NCI-H2171 treated with DMSO at 0.1 percent for 48 hours (cell line): ENCODE results near the gene IDE.
"Not testable (repeated sequence)": the region's sequence is repeated elsewhere in the genome, so short reads cannot be mapped to it uniquely, and the experiment has no call there.

Experiments
- DNase-seq: peaks from one replicate; lab custom pipeline; 2025; lab: John Stamatoyannopoulos, UW

Gene IDE

DNA sequence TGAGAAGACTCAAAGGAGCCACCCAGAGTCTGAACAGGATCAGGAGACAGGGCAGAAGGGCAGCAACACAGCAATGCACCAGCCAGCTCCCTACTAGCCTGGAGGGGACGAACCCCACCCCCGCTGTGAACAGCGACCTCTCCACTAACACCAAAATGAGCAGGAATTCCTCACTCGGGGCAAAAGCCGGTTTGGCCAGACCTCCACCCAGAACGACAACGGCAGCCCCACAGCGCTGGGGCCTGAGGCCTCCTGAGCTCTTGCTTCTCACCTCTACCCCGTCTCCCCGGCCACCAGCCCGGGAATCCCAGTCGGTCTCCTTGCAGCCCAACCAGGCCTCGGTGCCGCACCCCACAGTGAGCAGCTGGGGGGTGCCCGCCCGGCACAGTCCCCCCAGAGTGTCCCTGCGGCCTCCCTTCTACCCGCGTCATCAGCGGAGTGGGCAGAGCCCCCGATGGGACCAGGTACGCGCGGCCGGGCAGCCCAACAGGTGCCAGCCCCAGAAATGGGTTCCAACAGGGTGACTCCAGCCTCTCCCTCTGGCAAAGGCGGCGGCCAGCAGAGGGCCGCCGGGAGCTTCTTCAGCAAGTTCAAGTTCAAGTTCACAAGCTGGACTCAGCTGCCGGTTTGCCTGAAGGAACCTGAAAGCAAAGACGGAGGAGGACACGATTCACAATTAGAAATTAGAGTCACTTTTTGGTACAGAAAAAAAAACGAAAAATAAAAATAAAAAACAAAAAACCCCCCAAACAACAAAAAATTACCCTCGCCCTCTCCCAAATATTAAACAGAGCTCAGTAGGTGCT, 153.9 kb downstream of the IDE start:
- DNase-seq, result no peak

DNA sequence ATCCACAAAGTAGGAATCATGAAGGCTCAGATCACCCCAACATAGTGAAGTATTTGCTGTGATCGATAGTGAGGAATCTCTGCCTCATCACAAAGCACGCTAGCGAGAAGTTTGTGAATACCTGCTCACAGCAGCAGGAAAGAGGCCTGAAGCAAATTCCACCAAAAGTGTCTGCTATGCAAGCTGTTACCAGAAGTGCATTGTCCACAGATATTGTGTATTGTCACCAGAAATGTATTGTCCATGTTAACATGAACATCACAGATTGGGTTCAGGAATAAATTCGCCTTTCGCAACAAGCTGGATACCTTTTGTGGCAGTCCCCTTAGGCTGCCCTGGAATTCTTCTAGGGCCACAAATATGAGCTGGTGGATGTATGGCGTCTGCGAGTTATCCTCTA, 155.0 kb downstream of the IDE start:
- no peak for DNase-seq

DNA sequence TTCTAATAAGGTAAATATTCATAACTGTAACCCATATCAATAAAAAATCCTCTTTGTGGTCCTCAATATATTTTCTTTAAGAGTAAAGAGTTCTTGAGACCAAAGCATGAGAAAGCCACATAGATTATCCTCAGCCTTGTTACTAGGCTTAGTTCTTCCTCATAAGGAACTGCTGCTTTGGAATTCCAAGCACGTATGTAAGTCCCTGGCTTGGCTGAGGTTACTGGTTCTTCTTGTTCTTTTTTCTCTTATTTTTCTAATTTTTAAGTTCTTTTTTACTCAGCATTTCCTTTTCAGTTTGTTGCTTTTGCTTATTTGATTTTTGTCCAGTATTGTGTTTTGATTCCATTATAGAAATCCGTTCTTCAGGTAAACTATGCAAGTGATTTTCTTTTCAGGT, 155.7 kb downstream of the IDE start:
- DNase-seq, result no peak

DNA sequence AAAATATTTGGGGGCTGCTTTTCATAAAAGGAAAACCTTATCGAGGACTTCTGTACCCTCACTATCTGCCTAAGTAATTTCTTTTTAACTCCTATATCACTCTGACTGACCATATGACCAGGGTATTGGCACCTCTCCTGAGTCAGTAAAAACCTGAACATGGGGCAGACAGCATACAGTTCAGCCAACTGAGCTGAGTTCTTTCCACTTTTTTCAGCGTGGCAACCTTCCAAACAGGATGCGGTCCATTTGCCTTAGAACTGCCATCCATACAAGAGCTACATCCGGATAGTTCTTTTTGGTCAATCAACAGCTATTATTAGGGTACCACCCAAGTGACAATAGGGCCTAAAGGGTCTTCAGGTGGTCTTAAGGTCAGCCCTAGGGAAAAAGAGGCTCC, 160.4 kb downstream of the IDE start:
- DNase-seq, result no peak

DNA sequence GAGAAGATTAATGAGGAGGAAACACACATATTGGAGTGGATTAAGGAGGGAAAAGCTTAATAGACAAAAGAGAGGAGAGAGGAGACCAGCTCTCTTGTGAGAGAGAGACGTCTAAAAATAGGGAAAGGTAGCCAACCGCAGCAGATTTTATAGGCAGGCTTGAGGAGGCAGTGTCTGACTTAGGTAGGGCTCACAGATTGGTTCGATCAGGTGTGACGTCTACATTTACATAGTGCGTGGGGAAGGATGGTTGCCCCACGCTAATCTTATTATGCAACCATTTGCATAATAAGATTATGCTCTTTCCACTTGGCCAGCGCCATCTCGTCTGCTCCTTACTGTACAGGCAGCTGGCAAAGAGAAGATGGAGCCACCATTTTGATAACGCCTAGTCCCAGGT, 160.9 kb downstream of the IDE start:
- DNase-seq, result no peak

DNA sequence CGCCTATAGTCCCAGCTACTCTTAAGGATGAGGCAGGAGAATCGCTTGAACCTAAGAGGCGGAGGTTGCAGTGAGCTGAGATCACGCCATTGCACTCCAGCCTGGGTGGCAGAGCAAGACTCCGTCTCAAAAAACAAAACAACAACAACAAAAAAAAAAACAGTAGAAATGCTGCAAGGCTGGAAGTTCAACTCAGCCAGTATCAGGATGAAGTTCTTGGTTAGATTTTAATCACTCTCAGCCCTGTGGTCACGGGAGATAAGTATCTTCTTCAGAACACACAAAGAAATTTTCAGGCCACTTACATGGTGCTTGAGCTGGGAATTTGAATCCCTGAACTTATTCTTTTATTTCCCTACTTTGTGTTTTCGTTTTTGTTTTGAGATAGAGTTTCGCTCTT, 162.5 kb downstream of the IDE start:
- DNase-seq, result no peak

DNA sequence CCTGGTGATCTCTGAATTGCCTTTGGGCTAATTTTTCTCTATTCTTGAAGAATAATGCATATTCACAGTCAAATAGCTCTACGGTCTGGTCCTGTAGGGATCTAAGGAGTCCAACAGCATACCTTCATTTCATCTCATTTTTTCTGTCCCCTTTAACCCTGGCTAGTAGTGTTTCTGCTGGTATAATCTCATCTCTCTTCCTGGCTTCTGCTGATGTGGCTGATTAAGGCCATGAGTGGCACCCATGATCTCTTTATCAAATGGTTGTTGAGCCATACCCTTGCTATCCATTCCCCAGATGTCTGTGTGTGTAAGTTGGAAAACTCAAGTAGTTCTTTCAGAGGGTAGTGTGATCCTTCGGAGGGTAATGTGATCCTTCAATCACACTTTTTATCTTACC, 163.4 kb downstream of the IDE start:
- DNase-seq, result no peak

DNA sequence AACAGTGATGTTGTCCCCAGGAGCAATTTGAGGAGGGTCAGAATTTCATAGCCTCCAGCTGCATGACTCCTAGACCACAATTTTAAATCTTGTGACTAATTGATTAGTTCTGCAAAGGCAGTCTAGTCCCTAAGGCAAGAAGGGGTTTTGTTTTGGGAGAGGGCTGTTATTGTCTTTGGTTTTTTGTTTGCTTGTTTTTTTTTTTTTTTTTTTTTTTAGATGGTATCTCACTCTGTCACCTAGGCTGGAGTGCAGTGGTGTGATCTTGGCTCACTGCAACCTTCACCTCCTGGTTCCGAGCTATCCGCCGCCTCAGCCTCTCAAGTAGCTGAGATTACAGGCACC, 165.9 kb downstream of the IDE start:
- no peak for DNase-seq

DNA sequence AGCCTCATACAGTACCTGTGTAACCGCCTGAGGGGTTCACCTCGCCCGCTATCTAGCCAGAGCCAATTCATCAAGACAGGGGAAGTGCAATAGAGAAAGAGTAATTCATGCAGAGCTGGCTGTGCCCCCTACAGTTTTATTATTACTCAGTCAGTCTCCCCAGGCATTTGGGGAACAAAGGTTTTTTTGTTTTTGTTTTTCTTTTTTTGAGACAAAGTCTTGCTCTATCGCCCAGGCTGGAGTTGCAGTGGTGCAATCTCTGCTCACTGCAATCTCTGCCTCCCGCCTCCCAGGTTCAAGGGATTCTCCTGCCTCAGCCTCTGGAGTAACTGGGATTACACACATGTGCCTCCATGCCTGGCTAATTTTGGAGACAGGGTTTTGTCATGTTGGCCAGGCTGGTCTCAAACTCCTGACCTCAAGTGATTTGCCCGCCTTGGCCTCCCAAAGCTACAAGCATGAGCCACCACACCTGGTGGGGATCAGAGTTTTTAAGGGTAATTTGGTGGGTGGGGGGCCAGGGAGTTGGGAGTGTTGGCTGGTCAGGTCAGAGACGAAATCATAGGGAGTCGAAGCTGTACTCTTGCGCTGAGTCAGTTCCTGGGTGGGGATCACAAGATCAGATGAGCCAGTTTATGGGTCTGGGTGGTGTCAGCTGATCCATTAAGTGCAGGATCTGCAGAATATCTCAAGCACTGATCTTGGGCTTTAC, 166.4 kb downstream of the IDE start:
- DNase-seq, result no peak

DNA sequence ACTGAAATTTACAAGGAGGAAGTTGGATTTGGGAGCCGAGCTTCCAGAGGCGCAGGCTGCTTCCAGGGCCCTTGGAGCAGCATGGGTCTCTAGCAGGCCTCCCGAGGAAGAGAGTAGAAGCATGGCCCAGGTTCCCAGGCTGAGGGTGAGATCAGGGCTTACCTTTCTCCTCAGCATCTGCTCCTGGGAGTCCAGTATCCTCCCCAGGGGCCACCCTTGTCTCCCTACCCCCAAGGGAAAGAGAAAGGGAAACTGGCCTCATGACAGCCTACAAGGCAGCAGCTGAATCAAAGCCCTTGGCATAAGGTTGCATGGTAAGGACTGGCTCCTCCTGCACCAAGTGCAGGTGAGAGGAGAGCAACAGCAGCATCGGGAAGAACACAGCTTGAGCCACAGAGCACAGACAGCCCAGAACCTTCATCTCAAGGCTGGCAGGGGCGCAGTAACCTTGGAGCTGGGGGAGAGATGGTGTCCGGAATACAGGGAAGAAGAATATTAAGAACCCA, 168.4 kb downstream of the IDE start:
- DNase-seq, result peak; percentile 80

DNA sequence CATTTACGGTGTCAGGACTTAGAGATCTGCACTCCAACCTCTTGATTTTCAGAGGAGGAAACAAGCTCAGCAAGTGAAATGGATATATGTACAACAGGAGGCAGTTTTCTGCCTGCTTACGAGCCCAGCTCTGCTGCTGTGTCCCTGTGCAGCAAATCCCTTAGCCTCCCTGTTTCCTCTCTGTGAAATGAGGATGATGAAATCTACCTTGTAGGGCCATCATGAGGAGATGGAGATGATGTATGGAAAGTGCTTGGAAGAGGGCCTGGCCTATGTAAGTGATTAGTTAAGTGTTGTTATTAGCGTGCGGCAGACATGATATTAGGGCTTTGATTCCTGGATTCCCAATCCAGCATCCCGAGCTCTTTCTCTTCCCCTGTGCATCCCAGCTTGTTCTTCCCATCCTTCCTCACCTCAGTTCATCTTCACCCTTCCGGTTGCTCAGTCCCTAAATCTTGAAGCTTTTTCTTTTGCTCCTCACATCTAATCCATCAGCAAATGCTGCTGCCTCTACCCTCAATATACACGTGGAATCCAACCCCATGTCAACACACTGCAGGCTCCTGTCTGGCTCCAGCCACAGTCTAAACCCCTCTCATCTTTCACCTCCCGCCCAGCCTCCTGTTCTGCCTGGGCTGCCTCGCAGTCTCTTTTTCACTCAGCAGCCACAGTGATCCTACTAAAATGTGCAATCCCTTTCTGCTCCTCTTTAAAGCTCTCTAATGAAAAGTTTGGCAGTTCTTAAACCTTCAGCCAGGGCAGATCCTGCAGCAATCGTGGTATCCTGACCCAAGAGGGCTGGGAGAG, 169.1 kb downstream of the IDE start:
- DNase-seq, result peak; percentile 62

DNA sequence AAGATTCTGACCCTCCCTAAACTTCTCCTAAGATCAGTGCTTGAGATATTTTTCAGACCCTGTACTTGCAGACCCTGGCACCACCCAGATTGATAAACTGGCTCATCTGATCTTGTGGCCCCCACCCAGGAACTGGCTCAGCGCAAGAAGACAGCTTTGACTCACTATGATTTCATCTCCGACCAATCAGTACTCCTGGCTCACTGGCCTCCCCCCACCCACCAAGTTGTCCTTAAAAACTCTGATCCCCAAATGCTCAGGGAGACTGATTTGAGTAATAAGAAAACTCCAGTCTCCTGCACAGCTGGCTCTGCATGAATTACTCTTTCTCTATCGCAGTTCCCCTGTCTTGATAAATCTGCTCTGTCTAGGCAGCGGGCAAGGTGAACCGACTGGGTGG, 171.7 kb downstream of the IDE start:
- not testable (repeated sequence) for DNase-seq
